HG03521 (cell line): ENCODE results near the gene CMTM1.
"Not testable (repeated sequence)": the region's sequence is repeated elsewhere in the genome, so short reads cannot be mapped to it uniquely, and the experiment has no call there.

ENCODE experiments used
- ATAC-seq: cut with Tn5 transposase; IDR thresholded peaks from one replicate; pipeline ENCODE4 v1.9.1; 2021; ENCODE audit warnings: mild to moderate bottlenecking, moderate library complexity; ENCODE audit not compliant: unreplicated experiment

Gene CMTM1

DNA sequence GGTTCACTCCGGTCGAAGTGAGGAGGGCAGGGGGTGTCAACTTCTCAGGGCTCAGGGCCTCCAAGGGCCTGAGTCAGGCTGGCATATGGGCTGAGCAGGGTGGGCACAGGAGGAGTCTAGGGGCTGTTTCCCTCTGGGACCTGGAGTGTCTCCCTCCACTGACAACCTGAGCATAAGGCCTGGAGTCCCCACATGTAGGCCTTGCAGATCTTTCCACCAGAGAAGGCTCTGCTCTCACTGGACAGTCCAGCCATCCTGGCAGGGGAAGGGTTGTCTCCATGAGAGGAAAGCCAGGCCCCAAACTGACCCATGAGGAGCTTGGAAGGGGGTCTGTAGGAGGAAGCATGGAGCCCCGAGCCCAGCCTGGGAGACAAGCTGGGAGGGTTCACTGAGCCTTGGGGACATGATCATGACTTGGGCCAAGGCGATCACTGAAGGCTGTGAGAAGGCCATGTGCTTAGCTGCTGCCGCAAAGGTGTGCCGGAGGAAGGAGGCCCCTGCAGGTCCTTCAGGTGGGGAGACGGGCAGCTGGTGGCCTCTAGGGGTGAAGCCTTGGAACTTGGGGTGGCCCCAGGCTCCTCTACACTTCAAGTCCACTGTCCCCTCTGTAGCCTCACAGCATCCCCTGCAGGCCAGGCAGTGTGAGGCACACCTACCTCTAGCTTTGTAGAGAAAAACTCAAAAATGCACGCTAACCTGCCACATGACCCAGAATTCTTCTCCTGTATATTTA lies 22.9 kb downstream of the CMTM1 start:
- ATAC-seq, result peak; percentile 71

DNA sequence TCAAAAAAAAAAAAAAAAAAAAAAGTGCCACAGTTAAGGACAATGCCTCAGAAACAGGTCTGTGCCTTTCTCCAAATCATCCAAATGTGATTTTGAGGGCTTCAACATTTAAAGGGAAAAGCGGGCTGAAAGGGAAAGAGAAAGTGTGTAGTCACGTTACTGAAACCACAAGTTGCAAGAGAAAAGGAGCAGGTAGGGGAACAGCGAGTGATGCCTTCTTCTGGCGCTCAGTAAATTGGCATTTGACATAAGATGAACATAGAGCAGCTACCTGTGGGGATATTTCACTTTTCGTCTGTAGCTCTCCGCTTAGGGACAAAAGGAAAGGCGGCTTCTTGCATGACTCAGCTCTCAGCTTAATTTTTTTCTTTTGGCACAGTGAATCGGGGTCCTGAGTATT lies 24.1 kb downstream of the CMTM1 start:
- ATAC-seq, result no peak

DNA sequence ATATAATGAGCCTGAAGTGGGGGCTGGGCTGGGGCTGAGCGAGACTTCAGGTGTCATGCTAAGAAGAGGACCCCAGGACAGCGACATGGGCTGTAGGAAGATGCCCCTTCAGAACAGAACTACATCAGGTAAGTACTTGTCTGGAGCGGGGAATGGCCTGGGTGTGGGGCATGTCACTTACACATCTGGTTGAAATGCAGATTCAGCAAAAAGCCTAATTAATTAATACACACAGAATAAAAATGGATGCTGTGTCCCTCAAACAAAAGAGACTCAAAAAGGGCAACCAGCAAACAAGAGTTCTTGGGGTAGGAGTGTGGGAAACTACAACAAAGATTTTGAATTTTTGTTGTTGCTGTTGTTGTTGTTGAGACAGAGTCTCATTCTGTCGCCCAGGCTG lies 24.8 kb downstream of the CMTM1 start:
- no peak for ATAC-seq

DNA sequence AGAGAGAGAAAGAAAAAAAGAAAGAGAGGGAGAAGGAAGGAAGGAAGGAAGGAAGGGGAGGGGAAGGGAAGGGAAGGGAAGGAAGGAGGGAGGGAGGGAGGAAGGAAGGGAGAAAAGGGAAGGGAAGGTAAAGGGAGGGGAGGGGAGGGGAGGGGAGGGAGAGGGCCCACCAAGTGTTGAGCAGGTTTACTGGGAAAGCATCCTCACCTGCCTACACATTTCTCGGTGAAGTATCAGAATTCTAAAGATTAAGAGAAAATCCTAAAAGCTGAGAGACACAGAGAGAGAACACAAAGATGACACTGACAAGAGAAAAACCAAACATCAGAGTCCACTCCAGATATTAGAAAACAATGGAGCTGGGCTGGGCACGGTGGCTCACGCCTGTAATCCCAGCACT lies 26.0 kb downstream of the CMTM1 start:
- no peak for ATAC-seq

DNA sequence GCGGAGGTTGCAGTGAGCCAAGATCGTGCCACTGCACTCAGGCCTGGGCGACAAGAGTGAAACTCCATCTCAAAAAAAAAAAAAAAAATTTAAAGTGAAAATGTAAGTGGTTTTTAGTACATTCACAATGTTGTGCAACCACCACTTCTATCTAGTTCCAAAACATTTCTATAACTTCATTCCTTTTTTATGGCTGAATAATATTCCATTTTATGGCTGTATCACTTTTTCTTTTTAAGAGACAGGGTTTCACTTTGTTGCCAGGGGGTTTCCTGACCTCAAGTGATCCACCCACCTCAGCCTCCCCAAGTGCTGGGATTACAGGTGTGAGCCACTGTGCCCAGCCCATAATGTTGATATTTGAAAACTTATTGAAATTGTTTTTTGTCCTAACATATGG lies 26.6 kb downstream of the CMTM1 start:
- ATAC-seq, result no peak

DNA sequence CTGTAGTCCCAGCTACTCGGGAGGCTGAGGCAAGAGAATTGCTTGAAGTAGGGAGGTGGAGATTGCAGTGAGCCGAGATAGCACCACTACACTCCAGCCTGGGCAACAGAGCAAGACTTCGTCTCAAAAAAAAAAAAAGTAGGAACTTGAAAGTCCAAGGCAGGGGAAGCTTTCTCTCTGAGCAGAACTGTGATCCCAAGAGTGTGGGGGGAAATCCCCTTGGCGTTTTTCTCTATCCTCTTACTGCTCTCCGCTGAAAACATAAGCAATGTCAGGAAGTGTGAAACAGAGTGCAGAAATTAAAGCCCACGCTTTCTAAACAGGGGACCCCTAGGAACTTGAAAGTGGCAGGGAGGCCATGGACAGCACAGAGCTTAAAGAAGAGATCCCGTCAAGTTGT lies 28.5 kb downstream of the CMTM1 start:
- no peak for ATAC-seq

DNA sequence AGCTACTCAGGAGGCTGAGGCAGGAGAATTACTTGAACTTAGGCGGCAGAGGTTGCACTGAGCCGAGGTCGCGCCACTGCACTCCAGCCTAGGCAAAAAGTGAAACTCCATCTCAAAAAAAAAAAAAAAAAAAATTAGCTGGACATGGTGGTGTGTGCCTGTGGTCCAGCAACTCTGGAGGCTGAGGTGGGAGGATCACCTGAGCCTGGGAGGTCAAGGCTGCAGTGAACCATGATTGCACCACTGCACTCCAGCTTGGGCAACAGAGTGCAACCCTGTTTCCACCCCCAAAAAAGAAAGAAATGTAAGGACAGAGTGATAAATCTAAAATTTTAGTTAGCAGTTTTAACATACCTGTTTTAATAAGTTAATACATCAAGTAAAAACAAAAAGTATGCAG lies 30.3 kb downstream of the CMTM1 start:
- not testable (repeated sequence) for ATAC-seq

DNA sequence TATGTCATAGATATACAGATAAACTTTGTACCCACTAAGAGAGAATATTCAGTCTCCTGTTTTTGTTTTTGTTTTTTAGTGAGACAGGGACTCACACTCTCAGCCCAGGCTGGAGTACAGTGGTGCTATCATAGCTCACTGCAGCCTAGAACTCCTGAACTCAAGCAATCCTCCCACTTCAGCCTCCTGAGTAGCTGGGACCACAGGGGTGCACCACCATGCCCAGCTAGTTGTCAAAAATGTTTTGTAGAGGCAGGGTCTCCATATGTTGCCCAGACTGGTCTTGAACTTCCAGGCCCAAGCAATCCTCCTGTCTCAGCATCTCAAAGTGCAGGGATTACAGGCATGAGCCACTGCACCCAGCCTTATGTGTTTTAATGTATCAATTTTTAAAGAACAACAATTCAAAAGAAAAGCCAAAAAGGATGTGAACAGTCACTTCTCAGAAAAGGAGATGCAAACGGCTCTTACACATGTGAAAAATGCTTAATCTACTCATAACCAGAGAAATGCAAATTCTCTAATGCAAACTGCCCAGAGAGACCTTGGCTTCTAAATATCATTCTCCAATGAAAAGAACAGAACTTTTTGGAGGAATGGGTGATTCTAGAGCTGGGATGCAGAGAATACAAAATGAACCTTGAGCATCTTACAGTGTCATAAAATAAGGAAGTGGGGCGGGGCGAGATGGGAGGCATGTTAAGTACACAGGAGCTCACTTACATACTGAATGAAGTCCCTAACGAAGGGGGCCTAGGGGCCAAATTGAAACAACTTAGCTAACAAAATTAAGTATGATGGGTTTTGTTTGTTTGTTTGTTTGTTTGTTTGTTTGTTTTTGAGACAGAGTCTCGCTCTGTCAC lies 31.0 kb downstream of the CMTM1 start:
- no peak for ATAC-seq

DNA sequence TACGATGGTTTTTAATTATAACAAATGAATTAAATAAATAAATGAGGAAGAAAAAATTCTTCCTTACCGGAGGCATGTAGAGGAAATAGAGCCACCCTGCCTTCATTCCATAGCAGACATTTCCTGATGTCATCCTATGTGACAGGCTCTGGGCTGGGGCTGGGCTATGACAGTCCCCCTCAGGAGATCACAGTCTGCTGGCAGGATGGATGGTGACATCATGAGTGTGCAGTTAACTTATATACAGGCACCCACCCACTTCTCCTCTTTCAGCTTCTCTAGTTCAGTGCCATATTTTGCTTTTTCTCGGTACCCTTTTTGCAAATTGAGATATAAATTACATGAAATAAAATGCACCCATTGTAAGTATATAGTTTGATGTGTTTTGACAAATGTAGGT lies 31.9 kb downstream of the CMTM1 start:
- ATAC-seq, result no peak

DNA sequence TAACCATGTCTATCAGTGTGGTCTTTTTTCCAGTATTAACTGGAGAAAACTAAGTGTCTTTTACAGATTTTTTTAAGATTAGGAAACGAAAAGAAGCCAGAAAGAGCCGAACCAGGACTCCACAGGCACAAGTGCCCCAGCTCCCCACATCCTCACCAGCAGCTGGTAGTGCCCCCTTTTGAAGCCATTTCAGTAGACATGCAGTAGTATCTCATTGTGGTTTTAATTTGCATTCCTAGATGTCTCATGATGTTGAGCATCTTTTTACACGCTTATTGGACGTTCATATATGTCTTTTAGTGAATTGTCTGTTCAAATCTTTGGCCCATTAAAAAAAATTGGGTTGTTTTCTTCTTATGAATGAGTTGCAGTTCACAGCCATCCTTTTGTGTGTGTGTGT lies 33.5 kb downstream of the CMTM1 start:
- ATAC-seq, result no peak

DNA sequence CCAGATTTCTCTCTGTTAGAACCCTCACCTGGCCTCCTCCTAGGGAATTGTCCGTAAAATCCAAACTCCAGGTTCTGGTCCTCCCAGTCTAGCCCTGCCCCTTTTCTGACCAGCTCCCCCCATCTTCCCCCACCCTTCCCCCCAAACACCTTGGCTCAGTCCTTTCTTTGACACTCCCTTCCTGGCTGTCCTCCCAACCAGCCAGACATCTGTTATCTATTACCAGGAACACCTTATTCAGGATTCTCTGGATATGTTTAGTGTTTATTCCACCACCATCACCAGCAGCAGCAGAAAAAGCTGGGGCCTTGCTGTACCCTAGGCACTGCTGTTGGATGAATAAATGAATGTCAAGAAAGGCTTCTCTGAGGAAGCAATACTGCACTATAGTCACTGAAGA lies 34.2 kb downstream of the CMTM1 start:
- no peak for ATAC-seq

DNA sequence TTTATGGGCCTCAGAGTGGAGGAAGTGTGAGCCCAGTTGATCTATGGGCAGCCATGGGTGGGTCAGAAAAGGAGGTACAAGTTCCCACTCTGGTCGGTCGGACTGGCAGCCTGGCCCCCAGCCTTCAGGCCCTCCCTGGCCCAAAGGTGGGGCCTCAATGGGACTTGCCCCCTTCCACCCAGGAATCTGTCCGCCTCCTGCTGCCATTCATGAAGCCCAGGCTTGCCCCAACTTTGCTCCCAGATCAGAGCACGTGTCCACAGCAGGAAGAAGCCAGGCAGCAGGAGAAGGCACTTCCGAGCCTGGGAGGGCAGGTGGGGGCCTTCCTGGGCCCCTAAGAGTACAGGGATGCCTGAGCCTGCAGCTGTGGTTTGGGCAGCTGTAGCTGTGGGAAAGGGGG lies 35.2 kb downstream of the CMTM1 start:
- ATAC-seq, result no peak

DNA sequence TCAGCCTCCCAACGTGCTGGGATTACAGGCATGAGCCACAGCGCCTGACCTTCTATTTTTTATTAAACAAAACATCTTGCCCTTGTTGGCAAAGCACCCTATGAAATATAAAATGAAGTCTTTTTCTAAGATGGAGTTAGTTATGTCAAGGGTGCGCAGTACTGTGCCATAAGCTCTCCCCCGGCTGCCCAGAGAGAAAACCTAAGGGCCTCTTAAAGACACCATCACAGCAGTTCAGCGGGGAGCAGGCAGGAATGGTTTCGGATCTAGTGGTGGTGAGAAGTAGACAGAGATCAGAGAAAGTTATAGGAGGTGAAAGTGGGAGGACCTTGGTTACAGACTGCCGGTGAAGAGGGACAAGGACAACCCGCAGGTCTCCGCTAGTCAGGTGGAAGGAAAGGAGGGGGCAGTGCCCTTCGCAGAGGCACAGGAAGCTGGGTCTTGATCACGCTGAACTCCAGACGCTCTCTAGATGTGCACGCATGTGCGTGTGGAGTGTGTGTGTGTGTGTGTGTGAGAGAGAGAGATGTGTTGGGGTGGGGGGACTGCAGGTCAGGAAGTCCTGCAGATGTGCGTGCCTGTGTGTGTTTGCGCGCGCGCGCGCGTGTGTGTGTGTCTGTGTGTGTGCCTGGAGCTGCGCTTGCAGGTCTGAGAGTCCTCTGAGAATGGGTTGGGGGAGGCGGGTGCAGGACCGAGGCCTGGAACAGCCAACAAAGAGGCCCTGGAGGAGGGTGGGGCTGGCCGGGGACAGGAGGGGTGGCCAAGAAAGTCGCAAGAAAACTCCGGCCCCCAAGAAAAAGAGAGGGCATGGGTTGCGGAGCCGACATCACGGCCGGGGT lies 37.5 kb downstream of the CMTM1 start:
- no peak for ATAC-seq

DNA sequence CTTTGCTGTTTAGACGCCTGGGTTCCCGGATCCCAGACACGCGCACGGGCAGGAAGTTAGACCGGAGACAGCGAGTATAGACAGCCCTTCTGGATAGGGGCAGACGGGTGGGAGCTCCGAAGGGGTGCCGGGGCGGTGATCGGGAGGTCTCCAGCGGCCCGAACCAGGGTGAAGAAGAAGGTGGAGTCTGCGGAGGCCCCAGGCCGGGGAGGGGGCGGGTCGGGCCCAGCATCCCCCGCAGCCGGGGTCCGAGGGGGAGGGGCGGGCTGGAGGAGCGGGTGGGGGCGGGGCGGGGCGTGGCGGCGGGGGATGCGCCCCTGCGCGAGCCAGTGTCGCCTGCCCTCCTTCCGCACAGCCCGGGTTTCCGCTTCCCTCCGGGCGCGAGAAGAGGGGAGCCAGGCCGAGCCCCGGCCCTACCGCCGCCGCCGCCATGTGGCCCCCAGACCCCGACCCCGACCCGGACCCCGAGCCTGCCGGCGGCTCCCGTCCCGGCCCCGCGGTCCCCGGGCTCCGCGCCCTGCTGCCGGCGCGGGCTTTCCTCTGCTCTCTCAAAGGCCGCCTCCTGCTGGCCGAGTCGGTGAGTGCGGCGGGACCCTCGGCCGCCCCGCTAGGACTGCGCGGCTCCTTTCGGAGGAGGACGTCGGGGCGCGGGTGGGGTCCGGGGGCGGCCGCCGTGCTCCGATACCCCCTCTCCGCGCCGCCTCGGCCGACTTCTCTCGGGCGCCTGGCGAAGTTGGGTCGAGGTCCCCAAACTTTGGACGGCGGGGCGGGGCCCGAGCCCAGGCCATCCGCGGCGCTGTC lies 38.3 kb downstream of the CMTM1 start, which contains the start of gene CMTM3:
Gene CMTM3 (plus strand): TSS at position 329 of the 801 bp plus-strand sequence. CDS start 102 bp downstream, at position 431.
- peak; percentile 58 for ATAC-seq

DNA sequence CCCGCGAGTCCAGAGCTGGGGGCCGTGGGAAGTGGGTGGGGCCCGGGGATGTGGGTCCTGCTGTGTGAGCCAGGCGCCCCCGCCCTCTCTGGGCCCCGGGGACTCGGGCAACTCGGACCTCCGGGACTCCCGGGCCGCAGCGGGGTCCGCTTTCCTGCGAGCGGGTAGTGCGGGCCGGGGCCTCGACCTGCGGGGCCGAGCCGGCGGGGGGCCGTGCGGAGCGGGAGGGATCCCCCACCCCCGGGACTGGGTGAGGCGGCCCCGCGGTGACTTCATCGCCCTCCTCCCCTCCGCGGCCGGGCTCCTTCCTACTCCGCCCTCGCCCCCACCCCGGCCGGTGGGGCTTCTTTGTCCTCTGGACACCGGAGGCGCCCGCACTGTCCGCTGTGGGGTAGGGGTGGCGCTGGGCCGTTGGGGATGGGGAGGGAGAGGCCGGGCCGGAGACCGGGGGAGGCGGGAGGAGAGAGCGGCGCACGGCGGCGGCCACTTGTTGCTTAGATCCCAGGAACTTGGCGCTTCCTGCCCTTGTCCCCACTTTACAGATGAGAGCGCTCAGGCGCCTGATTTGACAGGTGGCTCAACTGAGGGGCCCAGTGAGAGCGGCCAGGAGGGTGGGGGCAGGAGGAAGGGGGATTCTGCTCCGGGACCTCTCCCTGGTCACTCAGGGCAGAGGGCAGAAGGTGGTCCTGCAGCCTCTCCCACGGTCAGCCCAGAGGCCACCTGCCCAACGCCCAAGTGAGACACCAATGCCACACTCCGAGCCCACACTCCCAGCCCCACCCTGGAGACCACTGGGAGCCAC lies 39.1 kb downstream of the CMTM1 start:
- no peak for ATAC-seq

DNA sequence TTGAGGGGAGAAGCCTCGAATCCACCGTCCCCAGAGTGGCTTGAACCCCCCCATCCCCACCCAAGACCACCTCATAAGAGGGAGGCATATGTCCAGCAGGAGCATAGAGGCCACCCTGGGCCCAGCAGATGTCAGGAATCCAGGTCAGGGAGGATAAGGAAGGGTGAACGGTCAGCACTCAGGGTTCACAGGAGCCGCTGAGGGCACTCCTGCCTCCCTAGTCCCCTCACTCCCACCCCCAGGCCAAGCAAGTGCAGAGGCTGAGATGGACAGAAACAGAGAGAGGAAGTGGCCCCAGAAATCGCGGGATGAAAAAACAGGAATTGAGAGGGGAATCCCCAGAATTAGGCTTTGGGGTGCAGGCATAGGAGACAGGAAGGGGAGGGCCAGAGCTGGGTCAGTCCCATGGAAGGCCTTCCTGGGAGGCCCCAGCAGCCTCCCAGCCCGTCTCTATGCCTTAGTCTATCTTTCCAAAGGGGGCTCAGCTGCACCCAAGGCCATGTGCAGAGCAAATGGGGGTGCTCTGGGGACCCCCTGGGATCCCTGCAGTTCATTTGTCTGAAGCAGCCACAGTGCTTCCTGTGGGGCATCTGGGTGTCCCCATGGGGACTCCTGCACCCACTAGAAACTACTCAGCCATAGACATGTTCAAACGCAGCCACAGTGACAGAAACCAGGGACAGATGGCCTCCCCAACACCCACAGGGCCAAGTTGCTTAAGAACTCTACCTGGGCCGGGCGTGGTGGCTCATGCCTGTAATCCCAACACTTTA lies 39.9 kb downstream of the CMTM1 start:
- ATAC-seq, result peak; percentile 36

DNA sequence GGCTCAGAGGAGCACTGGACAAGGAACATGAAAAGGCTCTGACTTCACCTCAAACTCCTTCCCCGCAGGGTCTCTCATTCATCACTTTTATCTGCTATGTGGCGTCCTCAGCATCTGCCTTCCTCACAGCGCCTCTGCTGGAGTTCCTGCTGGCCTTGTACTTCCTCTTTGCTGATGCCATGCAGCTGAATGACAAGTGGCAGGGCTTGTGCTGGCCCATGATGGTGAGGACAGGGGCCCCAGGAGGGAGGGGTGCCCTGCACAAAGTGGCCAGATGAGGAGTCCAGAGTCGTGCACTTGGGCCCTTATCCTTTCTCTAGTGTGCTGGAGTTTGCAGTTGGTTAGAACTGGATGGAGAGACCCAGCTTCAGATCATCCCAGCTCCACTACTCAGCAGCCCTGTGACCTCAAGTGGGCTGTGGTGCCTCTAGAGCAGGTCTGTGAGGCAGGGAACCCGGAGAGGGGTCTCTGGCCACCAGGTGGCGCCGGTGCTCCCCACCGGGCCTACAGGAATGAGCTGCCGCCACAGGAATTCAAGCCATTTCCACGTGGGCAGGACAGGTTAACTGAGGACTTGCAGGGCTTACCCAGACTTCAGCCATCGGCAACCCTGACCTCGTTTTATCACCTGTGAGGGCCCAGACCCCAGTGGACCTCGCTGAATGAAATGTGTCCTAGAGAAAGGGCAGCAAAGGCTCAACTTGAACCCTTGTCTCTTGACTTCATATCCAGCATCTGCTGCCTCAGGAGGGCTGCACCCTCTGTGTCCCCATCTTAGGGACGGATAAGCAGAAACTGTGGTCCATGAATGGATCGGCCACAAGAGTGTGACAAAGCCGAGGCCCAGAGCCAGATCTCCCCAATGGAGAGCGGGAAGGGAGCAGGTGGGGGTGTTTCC lies 42.3 kb downstream of the CMTM1 start:
- ATAC-seq, result peak; percentile 33

DNA sequence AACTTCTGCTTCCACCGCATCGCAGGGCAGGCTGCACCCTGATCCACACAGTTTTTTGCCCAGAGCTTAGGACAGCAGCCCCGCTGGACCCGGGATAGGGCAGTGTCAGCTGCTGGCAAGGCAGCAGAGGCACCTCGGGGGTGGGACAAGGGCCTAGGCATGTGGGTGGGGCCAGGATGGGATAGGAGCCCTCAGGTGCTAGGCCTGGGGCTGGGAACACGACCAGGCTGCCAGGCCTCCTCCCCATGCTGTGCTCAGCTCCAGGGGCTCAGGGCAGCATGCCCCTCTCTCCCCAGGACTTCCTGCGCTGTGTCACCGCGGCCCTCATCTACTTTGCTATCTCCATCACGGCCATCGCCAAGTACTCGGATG lies 42.9 kb downstream of the CMTM1 start:
- ATAC-seq, result no peak
